PC-3 (cell line): ENCODE measurements around the gene SMYD3.

ENCODE experiments used
- CTCF ChIP-seq: fragments of 300-600 bp; sonication (generic); conservative IDR thresholded peaks from 2 replicates; pipeline ENCODE4 v1.5.1; 2017; ENCODE audit warnings: antibody characterized with exemption, low read depth, mild to moderate bottlenecking, low read length
- EZH2 ChIP-seq: fragments of 300-600 bp; sonication (generic); IDR thresholded peaks from one replicate; pipeline ENCODE4 v1.6.1; 2017; ENCODE audit warnings: antibody characterized with exemption, mild to moderate bottlenecking, low read length; ENCODE audit not compliant: unreplicated experiment
- EZH2phosphoT487 ChIP-seq: fragments of 300-600 bp; sonication (generic); IDR thresholded peaks from 2 replicates; pipeline ENCODE4 v1.6.1; 2018; ENCODE audit warnings: mild to moderate bottlenecking, antibody characterized with exemption, low read length, borderline replicate concordance

- TF ChIP-seq CTCF, result no peak
- TF ChIP-seq EZH2, result no peak
- TF ChIP-seq EZH2phosphoT487, result no peak
Measured at GRCh38 chr1:245829826-245830225, 677.3 kb downstream of the SMYD3 start.
